ENCODE measurements around the gene GTF2A1. TPM values are rescaled to one million over a fixed set of nuclear protein-coding genes. Genes with fewer than 3 reads are reported as not detected.

The GTF2A1 gene
- total RNA-seq, 6 experiments from 2014 or later: 37.6 to 47.6 (median 40.3) TPM

- no peak overlapping the region for H3K4me3 Mint-ChIP-seq
- peaks cover 4% of the 10 kb centered on the region; the same call in 1 of the 2 replicates for H3K9me3 Mint-ChIP-seq
- no peaks in the 10 kb centered on the region for H3K4me1 Mint-ChIP-seq (ENCODE audit: low read depth)
- H3K27ac Mint-ChIP-seq: no peak overlapping the region
- TF ChIP-seq CTCF (IDR thresholded peaks at IDR 0.05): no peak
- DNase-seq: no peak
- H3K27me3 Mint-ChIP-seq (ENCODE audit: insufficient read depth): no peaks in the 10 kb centered on the region
- no peaks in the 10 kb centered on the region for H3K36me3 Mint-ChIP-seq (ENCODE audit: low read depth)
Measured at GRCh38 chr14:81129242-81129641, 91.5 kb downstream of the GTF2A1 start.

GRCh38 chr14:81127785-81128184 is 93.0 kb downstream of the GTF2A1 start:
- Mint-ChIP-seq H3K4me3 (no peak overlapping the region), H3K4me1 (ENCODE audit: low read depth) (no peaks in the 10 kb centered on the region), H3K36me3 (ENCODE audit: low read depth) (no peaks in the 10 kb centered on the region), H3K27me3 (ENCODE audit: insufficient read depth) (no peaks in the 10 kb centered on the region), H3K9me3 (peaks cover 4% of the 10 kb centered on the region; the same call in 1 of the 2 replicates), H3K27ac (no peak overlapping the region)
- no peak for DNase-seq
- no peak for TF ChIP-seq CTCF (IDR thresholded peaks at IDR 0.05)

GRCh38 chr14:81125536-81125935 is 95.2 kb downstream of the GTF2A1 start:
- H3K4me3 Mint-ChIP-seq: no peak overlapping the region
- no peaks in the 10 kb centered on the region for H3K36me3 Mint-ChIP-seq (ENCODE audit: low read depth)
- TF ChIP-seq CTCF (IDR thresholded peaks at IDR 0.05): no peak
- no peak for DNase-seq
- no peaks in the 10 kb centered on the region for H3K4me1 Mint-ChIP-seq (ENCODE audit: low read depth)
- H3K27me3 Mint-ChIP-seq (ENCODE audit: insufficient read depth): no peaks in the 10 kb centered on the region
- H3K27ac Mint-ChIP-seq: no peak overlapping the region
- peaks cover 9% of the 10 kb centered on the region for H3K9me3 Mint-ChIP-seq

Other genes starting within 250 kb of the GTF2A1 start
- not detected for gene STON2, start 179.4 kb upstream of the GTF2A1 start, total RNA-seq (2021; fragmentation: NEBNext Ultra II Directional; extraction: Animal tissue kit (Norgen Biotek cat#: 25700))

Measured in HFFc6 (cell line).